B cell (primary cell): ENCODE data around the gene WASF2. TPM values are rescaled to one million over a fixed set of nuclear protein-coding genes. Genes with fewer than 3 reads are reported as not detected.

Experiments used
- ATAC-seq: fragments of 200-7000 bp; cut with Tn5 transposase; one replicate; pipeline ENCODE4 v1.10.0; 2021; ENCODE audit warnings: low read depth, mild to moderate bottlenecking, moderate number of reproducible peaks, moderate library complexity
- CTCF ChIA-PET: fragments of 350-600 bp; sonication (Branson Sonifier 250); formaldehyde crosslinking; loops from one replicate; lab custom pipeline; 2021; ENCODE audit warnings: antibody characterized with exemption, inconsistent platforms; lab: Charles Lee
- POLR2A ChIA-PET: fragments of 350-600 bp; sonication (Branson Sonifier 250); formaldehyde crosslinking; loops from one replicate; lab custom pipeline; 2021; ENCODE audit warnings: antibody characterized with exemption; lab: Charles Lee
- DNase-seq: peaks from one replicate; pipeline ENCODE4 v3.0.0; 2013
- H2AFZ ChIP-seq: 2 replicates; pipeline ENCODE4 v1.6.1; 2012; ENCODE audit warnings: mild to moderate bottlenecking, low read depth, low read length; ENCODE audit not compliant: insufficient read depth, poor library complexity, severe bottlenecking
- H3K27ac ChIP-seq, 2 donors: 1 replicate in 1 of 2; 2 replicates in 1 of 2; pipeline ENCODE4 v1.5.1; 2012 to 2013; ENCODE audit warnings: low read length in 2 of 2, mild to moderate bottlenecking in 2 of 2, moderate library complexity in 1 of 2
- H3K27me3 ChIP-seq, 4 experiments: fragments of 200-600 bp in 1 of 4; sonication (generic) in 1 of 4; replicated peaks in 1 of 4; 1 replicate in 2 of 4; 2 replicates in 2 of 4; pipeline versions ENCODE4 v1.6.1 to v1.7.0; 2013 to 2016; ENCODE audit warnings: low read length in 3 of 4, mild to moderate bottlenecking in 2 of 4, mixed read lengths in 1 of 4, moderate library complexity in 1 of 4; ENCODE audit not compliant: insufficient read depth in 4 of 4, control insufficient read depth in 3 of 4; ENCODE audit errors: control extremely low read depth in 1 of 4
- H3K36me3 ChIP-seq, 2 experiments: replicated peaks in 1 of 2; 1 replicate in 1 of 2; 2 replicates in 1 of 2; pipeline versions ENCODE4 v1.6.1 to v1.7.1; 2013; ENCODE audit warnings: low read length in 1 of 2; ENCODE audit not compliant: insufficient read depth in 2 of 2, control insufficient read depth in 1 of 2; ENCODE audit errors: control extremely low read depth in 1 of 2, extremely low read depth in 1 of 2
- H3K4me1 ChIP-seq, 2 donors: fragments of 200-600 bp in 1 of 2; sonication (generic) in 1 of 2; 1 replicate in 1 of 2; 2 replicates in 1 of 2; pipeline versions ENCODE4 v1.5.1 to v1.6.1; 2013 to 2017; ENCODE audit warnings: low read length in 2 of 2; ENCODE audit not compliant: control insufficient read depth in 2 of 2, insufficient read depth in 2 of 2
- H3K4me2 ChIP-seq: replicated peaks from 2 replicates; pipeline ENCODE3; 2012; ENCODE audit warnings: mild to moderate bottlenecking, low read depth, low read length; ENCODE audit not compliant: poor library complexity, severe bottlenecking
- H3K4me3 ChIP-seq, 5 experiments: fragments of 200-600 bp in 1 of 5; sonication (generic) in 1 of 5; 1 replicate in 3 of 5; 2 replicates in 2 of 5; pipeline versions ENCODE4 v1.5.1 to v1.7.0; 2011 to 2016; ENCODE audit warnings: low read length in 4 of 5, mild to moderate bottlenecking in 4 of 5, low read depth in 2 of 5, control low read depth in 1 of 5, moderate library complexity in 1 of 5; ENCODE audit not compliant: insufficient read depth in 1 of 5; ENCODE audit errors: control extremely low read depth in 1 of 5, extremely low read depth in 1 of 5
- H3K79me2 ChIP-seq: fragments of 200-600 bp; sonication (generic); one replicate; pipeline ENCODE4 v1.6.0; 2016; ENCODE audit warnings: low read length; ENCODE audit not compliant: control insufficient read depth, insufficient read depth
- H3K9ac ChIP-seq: fragments of 200-600 bp; sonication (generic); 2 replicates; pipeline ENCODE4 v1.6.1; 2017; ENCODE audit warnings: mild to moderate bottlenecking, low read length, moderate library complexity
- H3K9me3 ChIP-seq, 3 donors: one replicate each; pipeline versions ENCODE4 v1.6.1 to v1.7.1; 2013; ENCODE audit warnings: low read length in 2 of 3; ENCODE audit not compliant: control insufficient read depth in 2 of 3, insufficient read depth in 1 of 3; ENCODE audit errors: control extremely low read depth in 1 of 3
- H4K20me1 ChIP-seq: 2 replicates; pipeline ENCODE4 v1.6.0; 2012; ENCODE audit warnings: mild to moderate bottlenecking, low read length; ENCODE audit not compliant: insufficient read depth, control insufficient read depth, poor library complexity, severe bottlenecking
- H3K27ac Mint-ChIP-seq: one replicate; pipeline ENCODE4 v1.8.0; 2021; ENCODE audit warnings: mixed read lengths
- H3K27me3 Mint-ChIP-seq: one replicate; pipeline ENCODE4 v1.8.0; 2021; ENCODE audit warnings: mixed read lengths
- H3K4me1 Mint-ChIP-seq: one replicate; pipeline ENCODE4 v1.8.0; 2021; ENCODE audit warnings: mixed read lengths
- H3K4me3 Mint-ChIP-seq: one replicate; pipeline ENCODE4 v1.8.0; 2021; ENCODE audit warnings: mixed read lengths
- H3K9me3 Mint-ChIP-seq: one replicate; pipeline ENCODE4 v1.8.0; 2022; ENCODE audit warnings: mixed read lengths; ENCODE audit not compliant: insufficient read depth
- EZH2 ChIP-seq: IDR thresholded peaks from 2 replicates; pipeline ENCODE4 v1.6.1; 2012; ENCODE audit warnings: borderline replicate concordance, low read depth, mild to moderate bottlenecking, moderate library complexity, low read length; ENCODE audit not compliant: insufficient read depth, poor library complexity, severe bottlenecking
- WGBS: methylation state at CpG from one replicate; pipeline ENCODE4 v1.1.5; 2013; ENCODE audit warnings: missing lambda C conversion rate; ENCODE audit not compliant: insufficient coverage; 5-methylcytosine and 5-hydroxymethylcytosine counted together
- intact Hi-C: fragments of 100-400 bp; cut with micrococcal nuclease; formaldehyde crosslinking; loops from one replicate; pipeline ENCODE4 v1.10.0; 2022
- polyA plus RNA-seq: library from polyadenylated mRNA; depleted of rRNA; stranded (reverse); fragments of >200 nt; gene quantifications from 2 replicates; pipeline ENCODE4 v1.2.3, GENCODE V29; 2012
- total RNA-seq, 2 donors: library from RNA; stranded (reverse); fragments of 120-200 nt in 1 of 2; gene quantifications; 1 replicate in 1 of 2; 2 replicates in 1 of 2; pipeline versions ENCODE4 v1.2.3 to v1.2.4, GENCODE V29; 2013 to 2022
- TF ChIP-seq, protein P1 (sequence below): fragments of 200-600 bp; IDR thresholded peaks from one replicate; pipeline ENCODE4 v1.8.0; 2022; ENCODE audit warnings: antibody characterized with exemption, mild to moderate bottlenecking

Gene WASF2
- total and polyA plus RNA-seq, 2 donors (not counting 1 experiment from before 2014, with no cell fraction given): 67.4 to 169 TPM

DNA sequence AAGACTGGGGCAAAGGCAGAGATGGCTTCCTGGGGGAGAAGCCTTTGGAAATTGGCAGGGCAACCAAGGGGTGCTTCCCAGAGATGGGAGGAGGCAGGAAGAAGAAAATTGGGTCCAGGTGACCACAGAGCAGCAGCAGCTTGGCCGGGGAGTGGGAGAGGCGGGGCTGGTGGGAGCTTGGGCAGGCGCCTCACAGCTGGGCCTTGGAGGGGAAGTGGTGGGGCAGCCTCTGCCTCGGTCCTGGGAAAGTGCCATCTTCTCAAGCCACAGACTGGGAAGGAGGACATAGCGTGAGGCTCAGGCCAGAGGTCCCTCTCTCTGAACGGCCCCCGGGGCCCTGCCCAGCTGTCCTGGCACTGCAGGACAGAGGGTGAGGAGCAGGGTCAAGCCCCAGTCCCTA lies 24.0 kb upstream of the WASF2 start:
- intact Hi-C loops: no loop called here
- no peak overlapping the region for H3K4me3 Mint-ChIP-seq
- no peaks in the 10 kb centered on the region for H3K9me3 Mint-ChIP-seq
- H3K27me3 Mint-ChIP-seq: no peaks in the 10 kb centered on the region
- no peak overlapping the region for H3K27ac Mint-ChIP-seq
- no peak for DNase-seq
- H3K4me2 ChIP-seq: no peak overlapping the region
- no peaks in the 10 kb centered on the region for H3K9me3 ChIP-seq
- H3K4me1 Mint-ChIP-seq: no peaks in the 10 kb centered on the region
- no peak for ATAC-seq
- no peaks in the 10 kb centered on the region for H3K4me1 ChIP-seq
- TF ChIP-seq EZH2: no peak
- no peak overlapping the region for H3K9ac ChIP-seq
- H3K4me3 ChIP-seq: no peak overlapping the region
- ChIA-PET POLR2A (interaction anchor here (0.5 to 1.2 kb wide), 2 partner anchors 11 to 222 kb away, joined by 3 to 4 read pairs; no protein-coding TSS in a partner anchor), CTCF (no interaction called here)
- 51% methylated on average over 7 of the region's 7 CpGs for WGBS
- H3K36me3 ChIP-seq: no peaks in the 10 kb centered on the region
- H3K79me2 ChIP-seq: no peaks in the 10 kb centered on the region
- H2AFZ ChIP-seq: no peak overlapping the region
- no peak overlapping the region for H3K27ac ChIP-seq
- H3K27me3 ChIP-seq: no peaks in the 10 kb centered on the region
- H4K20me1 ChIP-seq: no peaks in the 10 kb centered on the region

DNA sequence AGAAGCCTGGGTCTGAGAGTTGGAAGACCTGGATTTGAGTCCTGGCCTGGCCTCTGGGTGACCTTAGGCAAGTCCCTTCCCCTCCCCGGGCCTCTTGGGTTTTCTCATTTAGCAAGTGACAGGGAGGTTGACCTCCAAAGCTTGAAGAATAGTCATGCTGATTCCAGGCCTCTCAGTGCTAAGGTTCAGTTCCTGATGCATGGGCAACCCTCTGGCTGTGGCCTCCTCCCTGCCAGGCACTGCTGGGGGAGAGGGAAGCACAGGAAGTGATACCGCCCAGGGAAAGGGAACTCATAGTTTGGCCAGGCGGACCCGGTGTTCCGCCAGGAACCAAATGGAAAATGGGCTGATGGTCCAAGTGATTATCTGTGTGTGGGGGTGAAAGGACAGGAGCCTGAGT lies 23.6 kb upstream of the WASF2 start:
- Histone ChIP-seq H3K9me3 (no peaks in the 10 kb centered on the region), H4K20me1 (no peaks in the 10 kb centered on the region), H3K79me2 (no peaks in the 10 kb centered on the region), H3K9ac (no peak overlapping the region), H3K4me3 (no peak overlapping the region), H3K4me1 (no peaks in the 10 kb centered on the region), H3K27me3 (no peaks in the 10 kb centered on the region), H3K4me2 (no peak overlapping the region), H3K27ac (no peak overlapping the region), H2AFZ (no peak overlapping the region), H3K36me3 (no peaks in the 10 kb centered on the region)
- intact Hi-C loops: no loop called here
- H3K27ac Mint-ChIP-seq: no peak overlapping the region
- TF ChIP-seq, protein P1, sequence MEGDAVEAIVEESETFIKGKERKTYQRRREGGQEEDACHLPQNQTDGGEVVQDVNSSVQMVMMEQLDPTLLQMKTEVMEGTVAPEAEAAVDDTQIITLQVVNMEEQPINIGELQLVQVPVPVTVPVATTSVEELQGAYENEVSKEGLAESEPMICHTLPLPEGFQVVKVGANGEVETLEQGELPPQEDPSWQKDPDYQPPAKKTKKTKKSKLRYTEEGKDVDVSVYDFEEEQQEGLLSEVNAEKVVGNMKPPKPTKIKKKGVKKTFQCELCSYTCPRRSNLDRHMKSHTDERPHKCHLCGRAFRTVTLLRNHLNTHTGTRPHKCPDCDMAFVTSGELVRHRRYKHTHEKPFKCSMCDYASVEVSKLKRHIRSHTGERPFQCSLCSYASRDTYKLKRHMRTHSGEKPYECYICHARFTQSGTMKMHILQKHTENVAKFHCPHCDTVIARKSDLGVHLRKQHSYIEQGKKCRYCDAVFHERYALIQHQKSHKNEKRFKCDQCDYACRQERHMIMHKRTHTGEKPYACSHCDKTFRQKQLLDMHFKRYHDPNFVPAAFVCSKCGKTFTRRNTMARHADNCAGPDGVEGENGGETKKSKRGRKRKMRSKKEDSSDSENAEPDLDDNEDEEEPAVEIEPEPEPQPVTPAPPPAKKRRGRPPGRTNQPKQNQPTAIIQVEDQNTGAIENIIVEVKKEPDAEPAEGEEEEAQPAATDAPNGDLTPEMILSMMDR: no peak
- no peak for TF ChIP-seq EZH2
- no peak overlapping the region for H3K4me3 Mint-ChIP-seq
- no peak for DNase-seq
- CTCF ChIA-PET: no interaction called here
- 74% methylated on average over 4 of the region's 5 CpGs for WGBS
- H3K9me3 Mint-ChIP-seq: no peaks in the 10 kb centered on the region
- no peak for ATAC-seq
- no peaks in the 10 kb centered on the region for H3K27me3 Mint-ChIP-seq
- POLR2A ChIA-PET: interaction anchor here (0.5 to 1.2 kb wide), 2 partner anchors 11 to 221 kb away, joined by 3 to 4 read pairs; no protein-coding TSS in a partner anchor
- H3K4me1 Mint-ChIP-seq: no peaks in the 10 kb centered on the region
